Myocyte (in vitro differentiated cells): ENCODE data around the gene RGS2. TPM values are rescaled to one million over a fixed set of nuclear protein-coding genes. Genes with fewer than 3 reads are reported as not detected.

Experiments used
- DNase-seq: peaks from one replicate; pipeline ENCODE4 v3.0.0-alpha.2; 2012; ENCODE audit warnings: low read depth
- polyA plus RNA-seq: library from polyadenylated mRNA; unstranded; fragments of >200 nt; gene quantifications from one replicate; pipeline ENCODE4 v1.2.1, GENCODE V29; 2012; ENCODE audit warnings: missing spikeins
- total RNA-seq: library from RNA; depleted of rRNA; stranded (reverse); fragments of >200 nt; gene quantifications from 2 replicates; pipeline ENCODE4 v1.2.3, GENCODE V29; 2014

The RGS2 gene
- total RNA-seq, result 30.2 and 54.2 TPM in 2 replicates
- 8.4 TPM for polyA plus RNA-seq

GRCh38 chr1:192808518-192809306, at the start of gene RGS2:
Gene RGS2, plus strand, starts transcription at chr1:192809039. Its CDS starts 33 bp downstream, at chr1:192809072.
- peak; percentile 96 for DNase-seq

GRCh38 chr1:192759104-192759503, 49.7 kb upstream of the RGS2 start:
- no peak for DNase-seq

- DNase-seq, result no peak
Observed at GRCh38 chr1:192762265-192762664, 46.6 kb upstream of the RGS2 start.

GRCh38 chr1:192763243-192763642, 45.6 kb upstream of the RGS2 start:
- no peak for DNase-seq

GRCh38 chr1:192763756-192764155, 45.1 kb upstream of the RGS2 start:
- peak; percentile 16 for DNase-seq

- no peak for DNase-seq
Observed at GRCh38 chr1:192764675-192765074, 44.2 kb upstream of the RGS2 start.

- DNase-seq, result no peak
Observed at GRCh38 chr1:192766009-192766625, 42.7 kb upstream of the RGS2 start.

- no peak for DNase-seq
Observed at GRCh38 chr1:192766876-192767275, 42.0 kb upstream of the RGS2 start.

GRCh38 chr1:192767798-192768197, 41.0 kb upstream of the RGS2 start:
- no peak for DNase-seq

GRCh38 chr1:192768463-192768862, 40.4 kb upstream of the RGS2 start:
- DNase-seq, result no peak

GRCh38 chr1:192771341-192771740, 37.5 kb upstream of the RGS2 start:
- no peak for DNase-seq

GRCh38 chr1:192775631-192776030, 33.2 kb upstream of the RGS2 start:
- DNase-seq, result no peak

GRCh38 chr1:192776206-192776605, 32.6 kb upstream of the RGS2 start:
- DNase-seq, result no peak

- DNase-seq, result no peak
Observed at GRCh38 chr1:192776998-192777397, 31.8 kb upstream of the RGS2 start.

GRCh38 chr1:192783791-192784190, 25.0 kb upstream of the RGS2 start:
- DNase-seq, result no peak

GRCh38 chr1:192784397-192784796, 24.4 kb upstream of the RGS2 start:
- DNase-seq, result no peak

GRCh38 chr1:192786576-192786975, 22.3 kb upstream of the RGS2 start:
- no peak for DNase-seq

GRCh38 chr1:192787914-192788585, 20.8 kb upstream of the RGS2 start:
- DNase-seq, result peak; percentile 77

- DNase-seq, result no peak
Observed at GRCh38 chr1:192789871-192790270, 19.0 kb upstream of the RGS2 start.

- DNase-seq, result no peak
Observed at GRCh38 chr1:192792628-192793027, 16.2 kb upstream of the RGS2 start.

GRCh38 chr1:192793983-192794767, 14.7 kb upstream of the RGS2 start:
- DNase-seq, result no peak

GRCh38 chr1:192794768-192795035, 14.1 kb upstream of the RGS2 start:
- no peak for DNase-seq
